OCI-LY1 (cell line): ENCODE results near the gene SFXN1.

Experiments used
- CTCF ChIP-seq: fragments of 200-600 bp; sonication (generic), shearing (Covaris generic); IDR thresholded peaks from 2 replicates; pipeline ENCODE4 v1.5.1; 2017; ENCODE audit warnings: mild to moderate bottlenecking, antibody characterized with exemption, low read length, moderate library complexity, mixed read lengths
- EZH2 ChIP-seq: fragments of 200-600 bp; sonication (generic), shearing (Covaris generic); IDR thresholded peaks from 2 replicates; pipeline ENCODE4 v1.8.0; 2017; ENCODE audit warnings: borderline replicate concordance, mixed run types, mild to moderate bottlenecking, antibody characterized with exemption, low read length, moderate library complexity, mixed read lengths

GRCh38 chr5:175471196-175471595 lies 7.2 kb upstream of the SFXN1 start:
- no peak for TF ChIP-seq CTCF
- no peak for TF ChIP-seq EZH2
